Thyroid gland (tissue), 4 donors: ENCODE results near the gene TDRKH. TPM values are rescaled to one million over a fixed set of nuclear protein-coding genes. Genes with fewer than 3 reads are reported as not detected.
A peak's percentile ranks its signal among the peaks of the same experiment; 100 is the strongest.

ENCODE experiments used
- DNase-seq, 2 donors: peaks; one replicate each; pipeline ENCODE4 v3.0.0-alpha.2; 2019
- H3K27ac ChIP-seq, 3 donors: fragments of 200-600 bp; sonication (generic); 1 replicate in 2 of 3; 2 replicates in 1 of 3; pipeline ENCODE4 v1.5.1; 2016 to 2019; ENCODE audit warnings: mild to moderate bottlenecking in 1 of 3, moderate library complexity in 1 of 3
- H3K27me3 ChIP-seq: fragments of 200-600 bp; sonication (generic); one replicate; pipeline ENCODE4 v1.5.1; 2019
- H3K36me3 ChIP-seq, 2 donors: fragments of 200-600 bp; sonication (generic); one replicate each; pipeline ENCODE4 v1.5.1; 2016 to 2019
- H3K4me1 ChIP-seq, 2 donors: fragments of 200-600 bp; sonication (generic); one replicate each; pipeline ENCODE4 v1.5.1; 2017 to 2019
- H3K4me3 ChIP-seq, 3 donors: fragments of 200-600 bp; sonication (generic); replicated peaks in 1 of 3; 1 replicate in 2 of 3; 2 replicates in 1 of 3; pipeline ENCODE4 v1.5.1; 2016; ENCODE audit warnings: mild to moderate bottlenecking in 1 of 3
- H3K9me3 ChIP-seq: fragments of 200-600 bp; sonication (generic); one replicate; pipeline ENCODE4 v1.5.1; 2017
- POLR2A ChIP-seq, 2 donors: fragments of 450-650 bp; IDR thresholded peaks; one replicate each; pipeline ENCODE4 v1.6.1; 2017; ENCODE audit warnings: antibody characterized with exemption in 2 of 2, mild to moderate bottlenecking in 2 of 2, moderate library complexity in 1 of 2
- WGBS, 2 donors: methylation state at CpG; one replicate each; pipeline ENCODE4 v1.1.5; 2017; 5-methylcytosine and 5-hydroxymethylcytosine counted together
- intact Hi-C: fragments of 100-400 bp; cut with DNase I; formaldehyde crosslinking; loops from one replicate; pipeline ENCODE4 v1.15.1; 2023
- total RNA-seq, 4 donors: library from RNA; depleted of rRNA; stranded (reverse); fragments of >200 nt; gene quantifications; one replicate each; pipeline ENCODE4 v1.2.3, GENCODE V29; 2016
- TF ChIP-seq, protein P1 (sequence below), 6 experiments: fragments of 200-600 bp in 3 of 6; fragments of 450-650 bp in 3 of 6; sonication (generic) in 3 of 6; IDR thresholded peaks; one replicate each; pipeline ENCODE4 v1.5.1; 2016 to 2019; ENCODE audit warnings: antibody characterized with exemption in 6 of 6, mild to moderate bottlenecking in 2 of 6, inconsistent platforms in 1 of 6, moderate library complexity in 1 of 6

The TDRKH gene, protein sequence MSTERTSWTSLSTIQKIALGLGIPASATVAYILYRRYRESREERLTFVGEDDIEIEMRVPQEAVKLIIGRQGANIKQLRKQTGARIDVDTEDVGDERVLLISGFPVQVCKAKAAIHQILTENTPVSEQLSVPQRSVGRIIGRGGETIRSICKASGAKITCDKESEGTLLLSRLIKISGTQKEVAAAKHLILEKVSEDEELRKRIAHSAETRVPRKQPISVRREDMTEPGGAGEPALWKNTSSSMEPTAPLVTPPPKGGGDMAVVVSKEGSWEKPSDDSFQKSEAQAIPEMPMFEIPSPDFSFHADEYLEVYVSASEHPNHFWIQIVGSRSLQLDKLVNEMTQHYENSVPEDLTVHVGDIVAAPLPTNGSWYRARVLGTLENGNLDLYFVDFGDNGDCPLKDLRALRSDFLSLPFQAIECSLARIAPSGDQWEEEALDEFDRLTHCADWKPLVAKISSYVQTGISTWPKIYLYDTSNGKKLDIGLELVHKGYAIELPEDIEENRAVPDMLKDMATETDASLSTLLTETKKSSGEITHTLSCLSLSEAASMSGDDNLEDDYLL
- 10 to 100 TPM; 10.8 to 17.1 (median 13.1) TPM for total RNA-seq

DNA sequence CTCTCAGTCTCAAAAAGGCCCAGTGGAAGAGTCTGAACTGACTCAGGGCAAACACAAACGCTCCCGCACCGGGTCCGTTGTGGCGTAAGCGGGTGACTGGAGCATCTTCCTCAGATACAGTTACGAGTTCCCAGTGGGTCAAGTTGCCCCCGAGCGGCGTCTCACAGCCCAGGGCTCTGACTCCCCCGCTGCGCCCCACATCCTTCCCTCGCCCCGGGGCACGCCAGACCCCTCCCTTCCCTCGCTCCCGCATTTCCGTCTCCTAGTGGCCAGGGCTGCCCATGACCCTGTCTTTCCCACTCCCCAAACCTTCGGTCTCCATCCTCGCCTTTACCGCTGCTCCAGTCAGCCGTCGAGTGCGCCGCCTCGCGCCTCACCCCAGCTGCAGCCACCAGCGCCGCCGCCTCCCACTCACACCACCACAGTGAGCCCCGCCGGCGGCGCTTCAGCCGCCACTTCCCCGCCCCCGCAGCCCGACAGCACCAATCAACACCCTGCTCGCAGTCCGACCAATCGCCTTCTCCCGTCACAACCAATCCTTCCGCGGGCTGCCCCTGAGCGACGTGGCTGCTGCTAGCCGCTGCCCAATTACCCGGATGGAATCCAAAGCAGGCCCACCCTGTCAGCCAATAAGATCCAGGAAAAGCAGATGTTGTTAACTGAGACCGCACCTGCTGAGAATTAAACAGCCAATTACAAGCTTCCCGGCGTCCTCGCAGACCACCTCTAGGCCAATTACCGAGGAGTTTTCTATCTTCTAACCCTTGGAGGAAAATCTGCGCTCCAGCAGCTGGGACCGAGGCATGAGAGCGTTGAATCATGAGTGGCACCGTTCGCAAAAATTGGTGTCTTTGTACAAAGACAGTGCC is at the start of gene TDRKH:
Gene TDRKH, minus strand, starts transcription at position 430 of the 869 bp plus-strand sequence. CDS start 7,478 bp downstream, outside the sequence.
- Histone ChIP-seq H3K4me3 (peak within 1 kb of the TSS; percentile 62 to 84 (median 74)), H3K27ac (peak within 1 kb of the TSS in 1 of 3 donors; percentile 5), H3K9me3 (no peaks in the 10 kb centered on the region), H3K4me1 (peaks cover 0 to 7% of the 10 kb centered on the region in 2 donors), H3K27me3 (no peaks in the 10 kb centered on the region), H3K36me3 (no peaks in the 10 kb centered on the region)
- DNase-seq, result peak; percentile 99
- 1% methylated on average over 56 to 58 of the region's 58 CpGs for WGBS, 2 donors
- TF ChIP-seq, protein P1, sequence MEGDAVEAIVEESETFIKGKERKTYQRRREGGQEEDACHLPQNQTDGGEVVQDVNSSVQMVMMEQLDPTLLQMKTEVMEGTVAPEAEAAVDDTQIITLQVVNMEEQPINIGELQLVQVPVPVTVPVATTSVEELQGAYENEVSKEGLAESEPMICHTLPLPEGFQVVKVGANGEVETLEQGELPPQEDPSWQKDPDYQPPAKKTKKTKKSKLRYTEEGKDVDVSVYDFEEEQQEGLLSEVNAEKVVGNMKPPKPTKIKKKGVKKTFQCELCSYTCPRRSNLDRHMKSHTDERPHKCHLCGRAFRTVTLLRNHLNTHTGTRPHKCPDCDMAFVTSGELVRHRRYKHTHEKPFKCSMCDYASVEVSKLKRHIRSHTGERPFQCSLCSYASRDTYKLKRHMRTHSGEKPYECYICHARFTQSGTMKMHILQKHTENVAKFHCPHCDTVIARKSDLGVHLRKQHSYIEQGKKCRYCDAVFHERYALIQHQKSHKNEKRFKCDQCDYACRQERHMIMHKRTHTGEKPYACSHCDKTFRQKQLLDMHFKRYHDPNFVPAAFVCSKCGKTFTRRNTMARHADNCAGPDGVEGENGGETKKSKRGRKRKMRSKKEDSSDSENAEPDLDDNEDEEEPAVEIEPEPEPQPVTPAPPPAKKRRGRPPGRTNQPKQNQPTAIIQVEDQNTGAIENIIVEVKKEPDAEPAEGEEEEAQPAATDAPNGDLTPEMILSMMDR (IDR thresholded peaks at IDR 0.05), result peak in 3 of 6 experiments; percentile 20 to 35 (median 33)
- TF ChIP-seq POLR2A (IDR thresholded peaks at IDR 0.05), result peak in 1 of 2 donors; percentile 81
- intact Hi-C loops, result no loop called here

DNA sequence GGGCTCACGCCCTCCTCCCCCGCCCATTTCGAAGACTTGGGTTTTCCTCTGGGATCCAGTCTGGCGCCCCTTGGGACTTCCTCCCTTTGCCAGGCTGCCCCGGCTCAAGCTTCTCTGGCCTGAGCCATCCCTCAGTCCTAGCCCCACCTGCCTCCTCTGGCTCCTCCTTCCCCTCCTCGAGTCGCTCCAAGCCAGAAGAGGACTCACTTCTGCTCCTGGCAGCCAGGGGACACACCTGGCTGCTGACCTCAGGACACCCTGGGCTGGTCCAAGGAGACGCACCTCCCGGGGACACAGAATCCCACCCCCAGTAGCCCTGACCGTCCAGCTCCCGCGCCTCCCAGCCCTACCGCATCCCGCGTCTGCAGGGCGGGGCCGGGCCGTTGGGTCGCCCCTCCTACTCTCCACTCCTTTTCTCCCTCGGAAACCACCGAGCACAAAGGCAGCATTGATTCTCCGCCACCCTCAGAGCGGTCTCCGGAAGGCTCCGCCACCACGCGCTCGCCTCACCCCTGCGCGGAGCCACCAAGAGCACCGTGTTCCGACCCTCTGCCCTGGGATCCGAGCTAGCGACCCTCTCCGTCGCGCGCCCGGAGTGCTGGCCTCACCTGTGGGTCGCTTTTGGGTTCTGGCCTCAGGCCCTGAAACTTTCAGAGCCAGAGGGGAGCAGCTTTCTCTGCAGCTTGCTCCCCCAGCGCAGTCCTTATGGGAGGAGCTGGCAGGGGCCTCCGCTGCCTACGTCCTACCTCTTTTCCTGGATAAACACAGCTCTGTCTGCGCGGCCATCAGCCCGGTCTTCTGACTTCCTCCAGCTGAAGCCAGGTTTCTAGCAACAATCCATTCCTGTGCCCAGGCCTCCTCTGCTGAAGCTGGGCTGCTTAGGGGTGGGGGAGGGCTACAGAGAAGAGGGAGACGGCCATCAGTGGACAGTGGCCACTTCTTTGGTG is 49.4 kb upstream of the TDRKH start, which contains the start of gene C2CD4D:
Gene C2CD4D, minus strand, starts transcription at position 364 of the 947 bp plus-strand sequence. CDS start 831 bp downstream, outside the sequence.
- peak in 1 of 2 donors; percentile 82 for TF ChIP-seq POLR2A (IDR thresholded peaks at IDR 0.05)
- TF ChIP-seq, protein P1 (IDR thresholded peaks at IDR 0.05), result peak in 3 of 6 experiments; percentile 19 to 48 (median 27)
- H3K9me3 ChIP-seq, result no peaks in the 10 kb centered on the region
- intact Hi-C loops, result loop anchor here (10.0 kb wide), 2 partner anchors 105 to 305 kb away; no protein-coding TSS in a partner anchor
- WGBS, 2 donors, result 3 to 7% methylated on average over 20 to 33 of the region's 47 CpGs
- H3K36me3 ChIP-seq, result no peaks in the 10 kb centered on the region
- DNase-seq, result peak; percentile 81 to 82
- no peaks in the 10 kb centered on the region for H3K27me3 ChIP-seq
- H3K27ac ChIP-seq, result peak within 1 kb of the TSS; percentile 79 to 95 (median 89)
- H3K4me3 ChIP-seq, result peak within 1 kb of the TSS; percentile 7 to 32 (median 27)
- H3K4me1 ChIP-seq, result peaks cover 23 to 47% of the 10 kb centered on the region in 2 donors

DNA sequence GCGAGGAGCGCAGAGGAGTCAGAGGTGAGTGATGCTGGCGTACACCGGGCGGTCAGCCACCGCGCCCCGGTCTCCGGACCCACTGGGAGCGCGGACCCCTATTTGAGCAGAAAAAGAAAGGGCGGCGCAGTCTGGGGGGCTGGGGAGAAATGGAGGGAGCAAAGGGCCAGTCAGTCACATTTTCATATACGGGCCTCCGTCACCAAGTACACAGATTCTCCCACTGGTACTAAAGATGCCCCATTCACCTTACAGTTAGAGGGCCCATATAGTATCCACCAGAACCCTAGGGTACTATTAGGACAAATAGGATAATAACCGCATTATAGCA is 48.7 kb upstream of the TDRKH start:
- Histone ChIP-seq H3K27ac (peak overlapping the region in 2 of 3 donors; percentile 89 to 95), H3K4me3 (no peak overlapping the region), H3K36me3 (no peaks in the 10 kb centered on the region), H3K4me1 (peaks cover 23 to 47% of the 10 kb centered on the region in 2 donors), H3K27me3 (no peaks in the 10 kb centered on the region), H3K9me3 (no peaks in the 10 kb centered on the region)
- DNase-seq, result no peak
- TF ChIP-seq POLR2A (IDR thresholded peaks at IDR 0.05), result no peak
- TF ChIP-seq, protein P1 (IDR thresholded peaks at IDR 0.05), result no peak
- intact Hi-C loops, result loop anchor here (10.0 kb wide), 2 partner anchors 104 to 304 kb away; no protein-coding TSS in a partner anchor
- 32 to 46% methylated on average over 16 of the region's 16 CpGs for WGBS, 2 donors
